ENCODE measurements around the gene GNAO1.

The GNAO1 gene

DNA sequence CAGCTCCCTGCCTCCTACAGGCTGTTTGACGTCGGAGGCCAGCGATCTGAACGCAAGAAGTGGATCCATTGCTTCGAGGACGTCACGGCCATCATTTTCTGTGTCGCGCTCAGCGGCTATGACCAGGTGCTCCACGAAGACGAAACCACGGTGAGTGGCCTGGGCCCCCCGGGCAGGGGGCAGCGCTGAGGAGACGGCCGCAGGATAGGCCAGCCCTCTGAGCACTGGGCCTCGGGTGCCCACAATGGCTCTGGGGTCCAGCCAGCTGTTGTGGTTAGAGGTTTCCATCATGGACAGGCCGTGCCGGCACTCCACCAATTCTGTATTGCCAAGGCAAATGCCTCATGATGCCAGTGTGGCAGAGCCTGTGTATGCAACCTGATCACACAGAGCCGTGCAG lies 145.4 kb downstream of the GNAO1 start:
- no peak for DNase-seq (ENCODE audit: low spot score)

DNA sequence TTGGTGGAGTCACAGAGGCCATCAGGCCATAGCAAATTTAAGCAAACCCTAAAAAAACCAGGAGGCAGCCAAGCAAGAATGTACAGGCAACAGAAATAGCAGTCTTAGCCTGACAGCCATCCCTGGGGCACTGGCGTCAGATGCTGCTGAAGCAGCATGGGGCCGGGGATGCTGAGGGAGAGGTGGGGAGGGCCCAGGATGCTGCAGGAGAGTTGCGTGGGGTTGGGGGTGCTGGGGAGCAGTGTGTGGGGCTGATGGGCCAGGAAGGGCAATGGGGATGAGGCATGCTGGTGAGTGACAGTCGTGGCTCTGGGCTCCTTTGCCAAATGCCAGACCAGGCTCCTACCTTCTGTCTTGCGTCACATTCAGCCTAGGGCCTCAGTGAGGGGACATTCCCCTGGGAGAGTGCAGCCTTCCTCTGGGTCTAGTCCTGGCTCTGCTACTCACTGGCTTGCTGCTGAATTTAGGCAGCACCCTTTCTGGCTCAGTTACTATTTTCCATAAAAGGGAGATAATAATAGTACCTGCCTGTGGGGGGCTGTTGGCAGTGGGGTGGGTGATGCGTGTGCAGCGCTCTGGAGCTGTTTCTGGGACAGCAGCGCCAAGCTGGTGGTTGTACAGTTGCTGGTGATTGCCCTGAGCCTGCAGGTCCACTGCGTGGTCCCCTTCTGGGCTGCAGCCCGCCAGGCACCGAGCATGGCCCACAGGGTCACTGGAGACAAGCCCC lies 146.0 kb downstream of the GNAO1 start:
- DNase-seq (ENCODE audit: low spot score) = no peak

DNA sequence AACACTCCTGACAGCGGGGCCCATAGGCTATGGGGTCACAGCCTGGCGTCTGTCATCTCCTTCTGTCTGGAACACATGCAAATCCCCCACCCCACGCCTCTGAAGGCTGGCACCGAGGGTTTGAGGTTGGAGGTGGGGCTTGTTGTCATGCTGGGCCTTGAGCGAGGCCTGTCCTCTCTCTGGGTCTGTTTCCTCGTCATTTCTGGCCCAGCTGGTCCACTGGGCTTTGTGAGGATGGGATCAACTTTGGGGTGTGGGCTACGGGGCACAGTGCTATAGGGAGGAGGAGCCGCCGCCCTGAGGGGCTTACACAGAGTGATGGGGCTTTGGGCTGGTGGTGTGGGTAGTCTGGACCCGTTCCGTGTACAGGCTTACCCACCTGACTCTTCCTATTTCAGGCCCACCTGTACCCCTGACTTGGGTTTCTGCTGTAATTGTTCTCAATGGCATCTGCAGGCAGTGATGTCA lies 146.6 kb downstream of the GNAO1 start:
- DNase-seq (ENCODE audit: low spot score) = no peak

DNA sequence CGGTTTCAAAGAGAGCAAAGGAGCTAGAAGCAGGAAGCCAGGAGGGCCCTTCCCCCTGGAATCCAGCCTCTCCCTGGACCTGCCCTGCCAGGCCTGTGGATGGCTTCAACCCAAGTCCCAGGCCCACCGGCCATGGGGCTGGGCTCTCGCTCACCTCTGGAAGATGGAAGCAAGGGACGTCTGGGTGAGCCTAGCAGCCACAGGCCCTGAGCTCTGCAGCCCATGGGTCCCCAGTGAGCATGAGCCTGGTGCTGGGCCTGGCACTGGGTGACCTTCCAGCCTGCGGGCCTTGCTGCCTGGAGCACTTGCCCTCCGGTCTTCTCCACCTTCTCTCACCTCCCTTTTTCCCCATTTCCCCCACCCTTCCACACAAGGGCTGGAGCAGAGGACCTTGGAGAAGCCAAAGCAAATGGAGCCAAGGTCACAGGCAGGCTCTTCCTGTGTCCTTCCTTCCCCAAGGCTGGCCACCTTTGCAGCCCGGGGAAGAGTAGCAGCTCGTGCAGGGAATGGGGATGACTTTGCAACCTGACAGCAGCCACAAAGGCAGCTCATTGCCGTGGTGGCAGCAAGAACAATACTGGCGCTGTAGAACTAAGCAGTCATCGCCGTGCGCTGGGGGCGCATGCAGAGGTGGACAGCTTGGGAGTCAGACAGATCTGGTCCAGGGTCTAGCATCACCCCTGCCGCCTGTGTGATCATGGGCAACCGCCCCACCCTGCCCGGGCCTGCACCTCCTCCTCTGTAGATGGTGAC lies 147.5 kb downstream of the GNAO1 start:
- DNase-seq (ENCODE audit: low spot score) = no peak

DNA sequence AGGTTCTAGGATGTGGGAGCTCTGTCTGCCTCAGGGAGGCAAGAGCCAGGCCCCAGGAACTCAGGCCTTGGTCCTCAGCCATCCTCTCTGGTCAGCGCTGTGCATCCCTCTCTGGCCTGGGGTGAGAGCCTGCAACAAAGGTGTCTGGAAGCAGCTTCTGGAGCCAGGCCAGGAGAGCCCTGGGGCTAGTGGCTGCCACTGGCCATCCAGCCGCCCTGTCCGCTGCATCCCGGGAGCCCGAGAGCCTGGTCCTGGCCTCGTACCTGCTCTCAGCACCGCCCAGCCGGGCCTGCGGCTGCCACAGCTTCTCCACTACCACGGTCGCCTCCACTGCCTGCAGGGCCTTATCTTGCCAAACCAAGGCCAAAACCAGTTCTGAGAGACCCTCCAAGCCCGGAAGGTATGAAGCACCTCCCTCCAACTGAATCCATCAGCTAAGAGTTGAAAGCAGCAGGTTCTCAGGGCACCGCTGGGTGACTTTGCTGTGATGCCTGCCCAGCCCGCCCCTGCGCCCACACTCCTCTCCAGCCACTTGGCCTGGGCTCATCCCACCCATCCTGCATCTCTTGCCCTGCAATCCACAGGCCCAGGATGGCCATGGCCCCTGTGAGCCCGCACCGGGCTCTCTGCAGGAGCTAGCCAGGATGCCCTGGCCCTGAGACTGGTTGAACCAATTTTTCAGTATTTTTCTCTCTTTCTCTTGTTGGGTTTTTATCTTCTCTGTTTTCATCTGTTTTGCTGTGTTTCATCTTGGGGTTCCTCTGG lies 148.3 kb downstream of the GNAO1 start:
- no peak for DNase-seq (ENCODE audit: low spot score)

DNA sequence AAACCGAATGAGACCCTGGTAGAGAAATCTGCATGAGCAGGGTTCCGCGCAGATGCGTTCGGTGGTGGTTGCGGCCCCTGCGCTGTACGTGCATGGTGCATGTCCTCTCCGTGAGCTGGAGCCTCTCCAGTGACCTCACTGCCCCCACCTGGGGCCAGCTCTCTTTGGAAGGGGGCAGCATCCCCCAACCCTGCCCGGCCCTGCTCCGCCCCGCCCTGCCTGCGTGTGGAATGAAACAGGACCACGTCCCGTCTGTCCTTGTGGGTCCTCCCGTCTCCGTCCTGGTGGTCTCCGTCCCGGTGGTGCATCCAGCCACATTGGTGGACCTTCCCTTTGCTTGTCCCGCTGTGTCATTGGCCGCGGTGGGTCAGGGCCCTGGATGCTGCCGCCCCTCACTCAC lies 149.1 kb downstream of the GNAO1 start:
- no peak for DNase-seq (ENCODE audit: low spot score)

DNA sequence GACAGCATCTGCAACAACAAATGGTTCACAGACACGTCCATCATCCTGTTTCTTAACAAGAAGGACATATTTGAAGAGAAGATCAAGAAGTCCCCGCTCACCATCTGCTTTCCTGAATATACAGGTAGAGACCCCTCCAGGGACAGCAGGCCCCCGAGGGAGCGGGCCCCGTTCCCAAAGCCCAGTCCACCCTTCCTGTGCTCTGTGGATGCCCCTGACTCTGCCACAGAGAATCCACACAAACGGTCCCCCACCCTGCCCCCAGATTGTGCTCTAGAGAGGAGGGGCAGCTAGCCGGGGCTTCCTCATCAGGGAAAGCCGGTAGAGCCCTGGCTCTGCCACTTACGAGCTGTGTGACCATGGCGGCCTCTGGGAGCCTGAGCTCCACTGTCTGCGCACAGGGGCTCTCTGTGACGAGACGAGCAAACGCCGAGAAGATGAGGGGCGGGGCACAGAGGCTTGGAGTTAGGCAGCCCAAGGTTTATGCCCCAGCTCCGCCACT lies 149.6 kb downstream of the GNAO1 start:
- DNase-seq (ENCODE audit: low spot score) = no peak

DNA sequence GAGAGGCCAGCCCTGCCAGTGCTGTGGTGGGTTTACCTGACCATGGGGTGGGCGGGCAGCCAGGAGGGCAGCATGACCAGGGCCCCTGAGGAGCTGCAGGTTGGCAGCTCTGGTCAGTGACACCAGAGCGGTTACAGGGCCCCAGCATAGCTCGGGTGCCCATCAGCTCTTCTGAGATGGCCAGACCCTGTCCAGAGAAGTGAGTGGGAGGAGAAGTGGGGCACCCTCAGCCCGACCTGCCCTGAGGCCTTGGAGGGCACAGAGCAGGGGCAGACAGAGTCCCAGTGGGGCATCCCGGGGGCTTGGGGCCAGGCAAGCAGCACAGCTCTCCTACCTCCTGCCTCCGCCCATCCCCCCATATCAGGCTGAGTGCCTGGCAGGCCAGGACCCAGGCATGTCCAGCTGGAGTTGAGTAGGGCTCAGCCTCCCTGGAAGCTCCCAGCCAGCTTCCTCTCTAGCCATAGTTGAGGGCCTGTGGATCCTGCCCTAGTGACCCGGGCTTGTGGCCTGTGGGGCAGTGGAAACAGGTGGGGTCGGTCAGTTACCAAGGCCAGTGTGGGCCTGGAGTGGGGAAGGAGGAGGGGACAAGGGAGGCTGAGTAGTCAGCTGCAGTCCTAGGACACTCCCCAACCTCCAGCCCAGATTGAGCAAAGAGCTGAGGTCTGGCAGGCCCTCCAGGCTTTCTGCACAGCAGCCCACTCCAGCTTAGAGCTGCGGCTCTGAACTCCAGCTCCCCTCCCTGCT lies 150.5 kb downstream of the GNAO1 start:
- no peak for DNase-seq (ENCODE audit: low spot score)

DNA sequence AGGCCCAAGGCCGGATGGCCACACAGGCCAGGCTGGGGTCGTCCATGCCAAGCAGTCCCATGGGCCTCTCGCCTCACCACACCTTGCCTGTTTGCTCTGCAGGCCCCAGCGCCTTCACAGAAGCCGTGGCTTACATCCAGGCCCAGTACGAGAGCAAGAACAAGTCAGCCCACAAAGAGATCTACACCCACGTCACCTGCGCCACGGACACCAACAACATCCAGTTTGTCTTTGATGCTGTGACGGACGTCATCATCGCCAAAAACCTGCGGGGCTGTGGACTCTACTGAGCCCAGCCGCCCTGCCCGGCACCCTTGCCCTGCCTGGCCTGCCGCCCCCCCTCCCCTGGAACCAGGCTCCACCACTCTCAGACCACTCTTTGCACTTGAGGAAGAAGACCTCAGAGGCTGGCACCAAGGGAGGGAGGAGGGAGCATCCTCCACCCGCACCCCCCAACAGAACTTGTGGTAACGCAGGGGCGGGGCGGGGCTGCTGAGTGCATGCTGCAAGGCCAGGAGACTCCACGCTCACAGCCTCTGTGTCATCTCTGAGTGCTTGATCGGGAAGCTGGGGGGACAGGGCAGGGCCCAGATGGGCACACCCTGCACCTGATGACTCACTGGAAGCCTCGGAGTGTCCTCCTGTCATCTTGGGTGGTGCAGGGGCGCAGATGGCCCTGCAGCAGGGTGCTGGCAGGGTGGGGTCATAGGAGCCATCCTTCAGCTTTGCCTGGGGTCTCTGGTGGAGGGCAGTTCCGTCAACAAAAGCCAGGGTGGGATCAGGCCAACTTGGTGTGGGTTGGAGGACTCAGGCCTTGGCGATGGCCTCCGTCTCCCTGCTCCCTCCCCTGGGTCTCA lies 152.6 kb downstream of the GNAO1 start:
- DNase-seq (ENCODE audit: low spot score) = peak; percentile 48

DNA sequence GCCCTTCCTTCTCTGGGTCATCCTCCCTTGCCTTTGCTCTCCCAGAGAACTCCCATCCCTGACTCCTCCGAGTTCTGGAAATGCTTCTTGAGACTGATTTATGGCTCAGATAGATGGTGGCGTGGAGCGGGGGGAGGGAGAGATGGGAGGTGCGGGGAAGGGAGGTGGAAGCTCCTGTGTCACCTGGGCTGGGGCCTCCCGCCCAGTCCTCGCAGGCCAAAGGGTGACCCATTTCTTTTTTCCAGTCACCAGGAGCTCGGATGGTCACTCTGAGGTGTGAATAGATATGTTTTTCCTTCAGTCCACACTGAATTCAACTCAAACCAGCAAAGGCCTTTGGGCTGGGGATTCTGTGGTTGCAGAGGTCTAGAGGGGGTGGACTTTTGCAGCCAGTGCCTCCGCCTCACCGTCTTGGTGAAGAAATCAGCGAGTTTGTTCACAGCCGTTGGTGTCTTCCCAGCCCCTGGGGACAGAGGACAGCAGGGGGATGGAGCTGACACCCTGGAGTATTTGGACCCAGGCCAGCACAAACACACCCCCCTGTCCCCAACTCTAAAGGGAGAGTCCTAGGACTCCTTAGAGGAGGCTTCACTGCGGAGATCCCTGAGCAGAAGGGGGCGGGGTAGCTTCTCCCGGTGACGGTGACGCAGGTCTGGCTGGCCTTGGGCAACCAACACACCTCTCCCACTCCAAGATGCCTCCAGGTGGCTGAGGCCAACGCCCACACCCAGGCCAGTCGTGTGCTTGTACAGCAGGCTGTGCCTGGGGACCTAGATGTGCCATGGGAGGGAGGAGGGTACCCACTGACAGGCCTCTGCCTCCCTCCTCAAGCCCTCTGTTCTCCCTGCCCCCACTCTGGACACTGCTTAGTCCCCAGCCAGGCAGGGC lies 153.5 kb downstream of the GNAO1 start:
- no peak for DNase-seq (ENCODE audit: low spot score)

DNA sequence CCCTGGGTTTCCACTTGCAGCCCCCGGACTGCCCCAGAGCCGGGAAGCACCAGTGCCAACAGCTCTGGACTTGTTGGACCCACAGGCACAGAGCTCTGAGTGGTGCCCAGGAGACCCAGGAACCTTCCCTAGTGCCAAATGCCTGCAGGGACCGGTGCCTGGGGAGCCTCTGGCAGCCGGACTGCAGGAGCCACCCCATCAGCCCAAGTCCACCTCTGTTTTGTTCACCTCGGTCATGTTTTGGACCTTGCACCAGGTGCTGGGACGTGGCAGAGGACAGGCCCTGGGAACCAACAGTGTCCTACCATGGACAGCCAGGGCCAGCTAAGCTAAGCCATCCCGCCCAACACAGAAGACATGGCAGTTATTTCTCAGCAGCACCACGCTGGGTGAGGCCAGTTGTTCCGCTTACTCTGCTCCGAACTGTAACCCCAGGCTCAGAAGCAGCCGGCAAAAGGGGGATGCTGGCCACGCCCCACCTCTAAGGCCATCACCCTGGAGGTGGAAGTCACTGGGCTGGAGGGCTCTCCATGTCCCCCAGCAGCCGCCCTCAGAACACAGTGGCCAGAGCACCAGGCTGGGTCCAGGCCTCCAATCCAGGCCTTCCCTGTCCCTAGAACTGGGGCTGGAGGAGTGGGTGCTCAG lies 154.2 kb downstream of the GNAO1 start:
- no peak for DNase-seq (ENCODE audit: low spot score)

DNA sequence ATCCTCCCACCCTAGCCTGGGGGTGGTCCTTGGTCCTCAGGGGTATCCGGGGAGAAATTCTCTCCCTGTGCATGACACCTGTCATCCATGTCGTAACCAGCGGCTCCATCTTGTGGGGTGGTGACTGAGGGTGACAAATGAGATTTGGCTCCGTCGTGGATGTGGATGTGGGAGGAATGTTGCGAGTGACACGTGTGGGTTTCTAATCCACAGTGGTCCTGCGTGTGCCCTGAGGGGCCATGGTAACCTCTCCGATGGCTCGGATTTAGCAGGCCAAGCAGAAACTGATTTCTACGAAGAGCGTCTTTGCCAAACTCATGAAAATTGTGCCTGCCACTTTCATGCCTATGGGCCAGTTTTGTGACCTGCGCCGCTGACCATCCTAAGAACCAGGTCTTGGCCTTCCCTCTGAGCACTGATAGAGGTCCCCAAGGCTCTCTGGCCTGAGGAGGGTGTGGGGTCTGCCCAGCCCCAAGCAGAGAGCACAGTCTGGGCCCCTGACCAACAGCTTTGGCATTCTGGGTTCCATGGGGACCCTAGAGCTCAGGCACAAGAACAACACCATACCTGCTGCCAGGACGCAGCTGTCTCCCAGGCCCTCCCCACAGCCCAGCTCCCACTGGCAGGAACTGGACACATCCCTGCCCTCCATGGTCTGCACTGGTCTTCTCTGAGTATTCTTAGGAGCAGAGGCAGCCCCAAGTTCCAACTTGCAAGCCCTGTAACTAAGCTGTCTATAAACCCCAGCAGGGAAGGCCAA lies 155.0 kb downstream of the GNAO1 start:
- no peak for DNase-seq (ENCODE audit: low spot score)

DNA sequence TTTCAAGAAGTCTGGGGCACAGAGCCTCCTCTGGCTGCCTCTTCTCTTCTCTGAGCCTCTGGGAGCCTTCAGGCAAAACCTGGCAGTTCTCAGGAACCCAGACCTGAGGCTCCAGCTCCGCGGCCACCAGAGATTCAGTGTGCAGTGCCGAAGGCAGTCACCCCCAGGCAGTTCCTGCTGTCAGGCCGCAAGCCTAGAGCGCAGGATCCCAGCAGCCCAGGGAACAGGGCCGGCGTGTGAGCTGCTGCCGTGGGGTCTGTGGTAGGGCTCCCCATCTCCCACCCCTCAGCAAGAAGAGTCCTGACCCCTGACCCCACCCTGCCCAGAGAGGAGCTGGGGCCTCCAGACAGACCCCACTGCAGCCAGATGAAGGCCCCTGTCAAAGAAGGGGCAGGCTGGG lies 155.9 kb downstream of the GNAO1 start:
- DNase-seq (ENCODE audit: low spot score) = no peak

DNA sequence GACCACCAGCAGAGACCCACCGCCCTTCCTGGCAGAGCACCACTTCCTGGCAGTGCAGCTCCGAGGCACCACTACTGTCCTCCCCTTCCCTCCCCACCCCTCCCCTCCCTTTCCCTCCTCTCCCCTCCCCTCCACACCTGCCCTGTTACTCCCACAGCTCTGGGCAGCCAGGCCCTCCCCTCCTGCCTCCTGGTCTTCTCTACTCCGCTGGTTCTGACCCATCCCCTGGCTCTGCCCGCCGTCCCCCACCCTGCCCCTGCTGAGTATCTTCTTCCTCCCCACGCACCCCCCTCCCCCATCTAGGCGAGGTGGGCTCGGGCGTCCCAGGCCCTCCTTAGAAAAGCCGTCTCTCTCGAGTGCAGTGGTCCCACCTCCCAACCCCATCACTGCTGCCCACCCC lies 156.4 kb downstream of the GNAO1 start:
- DNase-seq (ENCODE audit: low spot score) = no peak

DNA sequence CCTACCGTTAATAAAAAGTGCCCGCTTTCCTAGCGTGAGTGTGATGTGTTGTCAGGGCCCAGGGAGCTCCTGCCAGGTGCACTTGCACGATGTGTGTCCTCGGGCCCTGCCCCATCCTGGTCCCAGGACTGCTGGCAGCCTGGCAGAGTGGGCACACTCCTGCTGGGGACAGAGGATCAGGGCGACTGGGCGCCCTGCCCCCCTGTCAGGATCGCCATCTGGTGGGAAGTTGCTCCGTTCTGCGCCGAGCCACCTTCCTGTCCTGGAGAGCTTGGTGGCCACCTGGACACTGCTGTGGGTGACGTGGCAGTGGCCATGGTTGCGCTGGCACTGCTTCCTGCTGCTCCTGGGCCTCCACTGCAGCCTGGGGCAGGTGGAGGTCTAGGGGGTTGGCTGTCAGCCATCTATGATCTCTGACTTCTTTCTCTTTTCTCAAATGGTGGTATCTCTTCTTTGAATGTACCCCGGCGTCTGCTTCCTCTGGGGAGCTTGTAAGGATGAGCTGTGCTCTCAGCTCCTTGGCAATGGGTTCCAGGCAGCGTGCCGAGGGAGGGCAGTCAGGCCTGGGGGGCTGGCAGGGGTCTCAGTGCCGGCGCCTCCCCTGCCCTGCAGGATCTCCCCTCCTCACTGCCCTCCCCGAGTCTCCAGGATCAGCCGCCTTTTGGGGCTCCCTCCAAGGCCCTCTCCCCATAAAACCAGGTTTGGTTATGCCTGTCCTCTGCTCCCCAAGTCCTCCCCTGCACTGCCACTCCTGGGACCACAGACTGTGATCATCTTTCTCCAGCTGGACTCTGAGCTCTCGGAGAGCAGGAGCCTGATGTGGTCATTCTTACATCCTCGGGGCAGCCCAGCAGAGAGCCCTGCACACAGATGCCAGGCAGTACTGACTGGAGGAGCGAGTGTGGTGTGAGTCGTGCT lies 157.1 kb downstream of the GNAO1 start:
- DNase-seq (ENCODE audit: low spot score) = no peak

DNA sequence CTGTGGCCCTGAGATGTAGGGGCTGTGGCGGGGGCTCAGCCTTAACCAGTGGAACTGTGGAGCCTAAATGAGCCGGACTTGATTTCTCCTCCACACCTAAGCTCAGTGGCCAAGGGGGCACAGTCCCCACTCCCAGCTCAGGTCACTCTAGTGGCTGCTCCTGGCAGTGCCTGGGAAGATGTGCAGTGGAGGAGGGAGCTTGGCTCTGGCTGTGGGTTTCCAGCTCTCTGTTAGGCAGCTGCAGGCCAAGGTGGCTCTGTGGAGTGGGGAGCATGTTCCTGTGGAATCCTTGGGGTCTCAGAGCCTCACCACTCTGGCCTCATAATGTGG lies 157.8 kb downstream of the GNAO1 start:
- DNase-seq (ENCODE audit: low spot score) = no peak

DNA sequence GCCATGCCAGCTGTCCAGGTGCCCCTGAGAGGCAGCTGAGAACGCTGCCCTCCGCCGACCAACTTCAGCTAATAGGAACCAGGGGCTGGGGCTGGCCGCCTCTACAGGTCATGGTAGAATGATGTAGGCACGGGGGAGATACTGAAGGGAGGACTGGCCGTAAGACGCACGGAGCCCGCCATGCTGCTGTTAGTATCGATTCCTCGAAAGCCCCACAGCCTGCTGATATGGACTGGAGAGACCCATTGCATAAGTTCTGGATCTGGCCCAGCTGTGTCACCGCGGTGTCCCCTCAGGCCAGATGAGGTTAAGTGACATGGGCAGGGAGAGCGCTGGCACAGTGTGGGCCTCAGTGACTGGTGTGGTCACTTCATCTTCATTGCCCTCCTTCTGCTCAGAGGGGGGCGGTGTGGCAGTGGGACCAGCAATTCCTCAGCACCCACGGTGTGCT lies 158.4 kb downstream of the GNAO1 start:
- no peak for DNase-seq (ENCODE audit: low spot score)

Data from hematopoietic multipotent progenitor cell treated with erythropoietin and hydrocortisone succinate and interleukin-3 and kit ligand, for 15 days (in vitro differentiated cells).